GM18867 (cell line): ENCODE data around the gene OR56B4.
"Not testable (repeated sequence)": the region's sequence is repeated elsewhere in the genome, so short reads cannot be mapped to it uniquely, and the experiment has no call there.

Experiments used
- ATAC-seq: cut with Tn5 transposase; IDR thresholded peaks from one replicate; pipeline ENCODE4 v1.9.1; 2021; ENCODE audit warnings: mild to moderate bottlenecking, moderate library complexity; ENCODE audit not compliant: unreplicated experiment

The OR56B4 gene

DNA sequence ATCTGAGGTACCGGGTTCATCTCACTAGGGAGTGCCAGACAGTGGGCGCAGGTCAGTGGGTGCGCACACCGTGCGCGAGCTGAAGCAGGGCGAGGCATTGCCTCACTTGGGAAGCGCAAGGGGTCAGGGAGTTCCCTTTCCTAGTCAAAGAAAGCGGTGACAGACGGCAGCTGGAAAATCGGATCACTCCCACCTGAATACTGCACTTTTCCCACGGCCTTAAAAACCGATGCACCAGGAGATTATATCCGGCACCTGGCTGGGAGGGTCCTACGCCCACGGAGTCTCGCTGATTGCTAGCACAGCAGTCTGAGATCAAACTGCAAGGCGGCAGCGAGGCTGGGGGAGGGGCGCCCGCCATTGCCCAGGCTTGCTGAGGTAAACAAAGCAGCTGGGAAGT is 36.3 kb downstream of the OR56B4 start:
- not testable (repeated sequence) for ATAC-seq

DNA sequence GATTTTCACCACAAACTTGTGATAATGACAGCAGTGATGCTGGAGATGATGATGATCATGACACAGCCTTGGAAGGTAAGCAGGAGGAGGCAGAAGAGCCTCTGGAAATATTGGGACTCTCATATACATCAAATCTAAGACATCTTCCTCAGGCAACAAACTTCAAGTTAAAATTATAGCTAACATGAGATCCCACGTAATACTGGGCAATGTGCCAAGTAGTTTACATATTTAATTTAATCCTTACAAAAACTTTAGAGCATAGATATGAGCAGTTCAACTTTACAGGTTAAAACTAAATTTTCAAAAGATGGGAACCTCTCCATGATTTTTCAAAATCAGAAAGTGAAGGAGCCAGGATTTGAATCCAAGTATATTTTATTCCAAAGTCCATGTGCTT is 43.6 kb downstream of the OR56B4 start:
- no peak for ATAC-seq

DNA sequence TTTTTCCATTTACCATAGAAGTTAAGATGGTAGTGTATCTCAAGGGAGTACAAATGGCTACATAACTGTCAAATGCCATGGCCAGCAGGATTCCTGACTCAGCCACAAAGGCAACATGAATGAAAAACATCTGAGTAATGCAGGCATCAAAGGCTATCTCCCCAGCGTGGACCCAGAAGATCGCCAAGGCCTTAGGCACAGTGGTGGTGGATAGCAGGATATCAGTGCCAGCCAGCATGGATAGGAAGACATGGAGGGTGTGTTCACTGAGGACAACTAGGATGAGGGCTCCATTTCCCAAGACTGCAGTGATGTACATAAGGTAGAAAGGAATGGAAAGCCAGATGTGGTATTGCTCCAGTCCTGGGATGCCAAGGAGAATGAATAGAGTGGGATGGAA is 44.6 kb downstream of the OR56B4 start:
- ATAC-seq = no peak

DNA sequence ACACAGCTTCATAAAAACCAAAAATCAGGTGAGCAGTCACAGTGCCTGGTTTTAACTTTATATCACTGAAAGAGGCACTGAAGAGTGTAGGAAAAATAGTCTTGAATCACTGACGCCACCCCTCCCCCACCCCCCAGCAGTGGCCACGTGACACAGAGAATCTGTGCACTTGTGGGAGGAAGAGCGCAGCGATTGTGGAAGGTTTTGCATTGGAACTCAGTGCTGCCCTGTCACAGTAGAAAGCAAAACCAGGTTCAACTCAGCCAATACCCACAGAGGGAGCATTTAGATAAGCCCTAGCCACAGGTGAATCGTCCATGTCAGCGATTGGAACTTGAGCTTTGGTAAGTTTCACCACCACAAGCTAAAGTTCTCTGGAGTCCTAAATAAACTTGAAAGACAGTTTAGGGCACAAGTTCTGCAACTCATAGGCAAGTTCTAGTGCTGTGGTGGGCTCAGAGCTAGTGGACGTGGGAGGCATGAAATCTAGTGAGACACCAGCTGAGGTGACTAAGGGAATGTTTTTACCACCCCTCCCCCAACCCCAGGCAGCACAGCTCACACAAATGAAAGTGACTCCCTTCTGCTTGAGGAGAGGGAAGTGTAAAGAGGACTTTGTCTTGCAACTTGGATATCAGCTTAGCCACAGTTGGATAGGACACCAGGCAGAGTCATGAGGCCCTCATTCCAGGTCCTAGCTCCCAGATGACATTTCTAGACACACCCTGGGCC is 49.3 kb downstream of the OR56B4 start:
- no peak for ATAC-seq
